NCI-H2107 treated with DMSO at 0.1 percent for 48 hours (cell line): ENCODE data around the gene LRRC17.
"Not testable (repeated sequence)": the region's sequence is repeated elsewhere in the genome, so short reads cannot be mapped to it uniquely, and the experiment has no call there.

Experiments used
- DNase-seq: peaks from one replicate; lab custom pipeline; 2025; ENCODE audit not compliant: unreplicated experiment; lab: John Stamatoyannopoulos, UW

Gene LRRC17

GRCh38 chr7:102942181-102942866 is 29.5 kb downstream of the LRRC17 start:
- no peak for DNase-seq

- DNase-seq = no peak
Measured at GRCh38 chr7:102942868-102943267, 30.1 kb downstream of the LRRC17 start.

- no peak for DNase-seq
Measured at GRCh38 chr7:102943423-102944169, 30.8 kb downstream of the LRRC17 start.

GRCh38 chr7:102944241-102944640 is 31.4 kb downstream of the LRRC17 start:
- DNase-seq = no peak

GRCh38 chr7:102951839-102952238 is 39.0 kb downstream of the LRRC17 start:
- DNase-seq = no peak

DNA sequence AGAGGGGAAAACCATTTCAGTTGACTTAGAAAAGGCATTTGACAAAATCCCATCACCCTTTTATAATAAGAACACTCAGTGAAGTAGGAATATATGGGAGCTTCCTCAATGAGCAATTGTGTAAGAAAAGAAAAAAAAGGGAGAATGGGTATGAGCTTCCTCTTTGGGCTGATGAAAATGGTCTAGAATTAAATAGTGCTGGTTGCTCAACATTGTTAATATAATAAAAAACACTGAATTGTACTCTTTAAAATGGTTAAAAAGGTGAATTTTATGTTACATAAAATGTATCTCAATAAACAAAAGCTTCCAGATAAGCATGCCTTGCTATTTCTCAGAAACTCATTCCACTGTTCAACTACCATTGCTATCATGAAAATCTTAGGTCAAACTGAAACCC is 40.6 kb downstream of the LRRC17 start:
- no peak for DNase-seq

- not testable (repeated sequence) for DNase-seq
Measured at GRCh38 chr7:102954359-102954758, 41.6 kb downstream of the LRRC17 start.

DNA sequence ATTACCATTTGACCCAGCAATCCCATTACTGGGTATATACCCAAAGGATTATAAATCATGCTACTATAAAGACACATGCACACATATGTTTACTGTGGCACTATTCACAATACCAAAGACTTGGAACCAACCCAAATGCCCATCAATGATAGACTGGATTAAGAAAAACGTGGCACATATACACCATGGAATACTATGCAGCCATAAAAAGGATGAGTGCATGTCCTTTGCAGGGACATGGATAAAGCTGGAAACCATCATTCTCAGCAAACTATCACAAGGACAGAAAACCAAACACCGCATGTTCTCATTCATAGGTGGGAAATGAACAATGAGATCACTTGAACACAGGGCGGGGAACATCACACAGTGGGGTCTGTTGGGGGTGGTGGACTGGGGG is 45.2 kb downstream of the LRRC17 start:
- DNase-seq = not testable (repeated sequence)

DNA sequence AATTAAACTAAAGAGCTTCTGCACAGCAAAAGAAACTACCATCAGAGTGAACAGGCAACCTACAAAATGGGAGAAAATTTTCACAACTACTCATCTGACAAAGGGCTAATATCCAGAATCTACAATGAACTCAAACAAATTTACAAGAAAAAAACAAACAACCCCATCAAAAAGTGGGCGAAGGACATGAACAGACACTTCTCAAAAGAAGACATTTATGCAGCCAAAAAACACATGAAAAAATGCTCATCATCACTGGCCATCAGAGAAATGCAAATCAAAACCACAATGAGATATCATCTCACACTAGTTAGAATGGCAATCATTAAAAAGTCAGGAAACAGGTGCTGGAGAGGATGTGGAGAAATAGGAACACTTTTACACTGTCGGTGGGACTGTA is 49.2 kb downstream of the LRRC17 start:
- not testable (repeated sequence) for DNase-seq

- no peak for DNase-seq
Measured at GRCh38 chr7:102966465-102966864, 53.7 kb downstream of the LRRC17 start.

DNA sequence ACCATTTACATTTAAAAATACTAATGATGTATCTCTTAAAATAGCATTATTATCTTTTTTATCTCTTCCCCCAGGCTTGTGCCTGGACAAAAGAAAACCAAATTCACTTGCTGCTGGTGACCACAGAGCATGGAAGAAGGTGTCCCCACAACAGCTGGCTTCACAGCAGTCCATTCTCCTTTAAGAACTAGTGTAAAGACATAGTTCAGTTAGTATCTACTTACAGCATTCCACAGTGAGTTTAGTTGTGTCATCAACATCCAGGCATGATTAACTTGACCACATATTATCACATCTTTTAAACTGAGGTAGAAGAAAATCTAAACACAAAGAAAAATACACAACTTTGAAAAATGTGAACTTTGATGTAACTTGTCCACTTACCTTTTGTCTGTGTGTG is 55.0 kb downstream of the LRRC17 start:
- no peak for DNase-seq

DNA sequence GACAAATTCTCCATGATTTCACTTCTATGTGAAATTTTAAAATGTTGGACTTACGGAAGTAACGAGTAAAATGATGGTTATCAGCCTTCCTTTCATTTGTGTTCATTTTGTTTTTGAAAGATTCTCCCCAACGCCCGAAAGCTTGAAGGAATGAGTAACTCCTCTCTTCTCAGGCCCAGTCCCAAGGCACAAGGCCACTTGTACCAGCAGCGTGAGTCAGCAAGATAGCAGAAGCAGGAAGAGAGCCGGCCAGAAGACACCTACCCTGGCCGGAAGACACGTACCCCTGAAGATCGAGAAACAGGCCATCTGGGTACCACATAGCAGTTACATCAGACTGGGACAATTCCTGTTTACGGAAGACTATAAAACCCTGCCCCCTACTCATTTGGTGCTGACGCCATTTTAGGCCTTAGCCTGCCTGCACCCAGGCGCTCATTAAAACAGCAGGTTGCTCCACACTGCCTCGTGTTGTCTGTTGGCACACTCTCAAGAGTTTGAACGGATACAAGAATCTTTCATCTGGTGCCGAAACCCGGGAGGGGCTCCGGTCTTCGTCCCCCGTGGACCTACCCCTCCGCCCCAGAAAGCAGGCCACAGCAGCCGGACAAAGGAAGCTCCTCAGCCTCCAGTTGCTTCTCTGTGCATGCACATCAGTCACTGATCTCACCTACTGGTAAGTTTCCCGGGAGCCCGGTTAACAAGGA is 60.4 kb downstream of the LRRC17 start:
- DNase-seq = no peak

DNA sequence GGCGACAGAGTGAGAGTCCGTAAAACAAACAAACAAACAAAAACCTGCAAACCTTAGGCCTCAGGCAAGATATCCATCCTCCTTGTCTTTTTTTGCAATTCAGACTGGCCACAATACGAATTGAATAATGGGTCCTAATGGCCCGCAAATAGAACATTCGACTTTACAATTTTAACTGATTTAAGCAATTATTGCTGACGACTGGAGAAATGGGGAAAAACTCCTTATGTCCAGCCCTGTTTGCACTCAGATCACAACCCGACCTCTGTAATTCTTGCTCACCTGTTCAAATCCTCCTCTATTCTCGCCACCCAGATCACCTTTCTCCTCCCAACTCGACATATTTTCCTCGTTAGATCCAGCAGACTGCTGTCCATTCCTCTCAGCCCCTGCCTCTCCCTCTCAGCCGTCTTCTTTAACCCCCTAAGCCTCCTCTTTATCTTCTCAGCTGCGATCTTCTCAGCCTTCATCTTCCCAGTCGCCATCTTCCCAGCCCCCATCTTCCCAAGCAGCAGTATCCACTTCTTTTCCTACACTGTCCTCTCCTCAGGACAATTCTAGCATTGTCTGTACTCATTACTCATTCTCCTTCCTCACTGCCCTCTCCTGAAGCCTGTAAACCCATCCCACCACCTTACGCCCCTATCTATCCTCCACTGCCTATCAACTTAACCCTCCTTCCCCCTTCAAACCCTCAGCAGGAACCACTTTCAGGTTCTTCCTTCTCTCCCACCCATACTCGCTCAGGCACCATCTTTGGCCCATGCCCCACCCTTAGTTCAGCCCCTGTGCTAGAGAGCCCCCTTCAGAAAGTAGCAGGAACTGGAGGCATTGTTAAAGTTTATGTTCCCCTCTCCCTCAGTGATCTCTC is 61.8 kb downstream of the LRRC17 start:
- DNase-seq = no peak

GRCh38 chr7:102975854-102976253 is 63.1 kb downstream of the LRRC17 start:
- no peak for DNase-seq

- no peak for DNase-seq
Measured at GRCh38 chr7:102976493-102976892, 63.7 kb downstream of the LRRC17 start.

DNA sequence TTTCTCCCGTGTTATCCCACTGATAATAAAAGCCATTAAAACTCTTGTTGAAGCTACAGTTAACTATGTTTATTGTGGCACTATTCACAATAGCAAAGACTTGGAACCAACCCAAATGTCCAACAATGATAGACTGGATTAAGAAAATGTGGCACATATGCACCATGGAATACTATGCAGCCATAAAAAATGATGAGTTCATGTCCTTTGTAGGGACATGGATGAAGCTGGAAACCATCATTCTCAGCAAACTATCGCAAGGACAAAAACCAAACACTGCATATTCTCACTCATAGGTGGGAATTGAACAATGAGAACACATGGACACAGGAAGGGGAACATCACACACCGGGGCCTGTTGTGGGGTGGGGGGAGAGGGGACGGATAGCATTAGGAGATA is 64.8 kb downstream of the LRRC17 start:
- not testable (repeated sequence) for DNase-seq

DNA sequence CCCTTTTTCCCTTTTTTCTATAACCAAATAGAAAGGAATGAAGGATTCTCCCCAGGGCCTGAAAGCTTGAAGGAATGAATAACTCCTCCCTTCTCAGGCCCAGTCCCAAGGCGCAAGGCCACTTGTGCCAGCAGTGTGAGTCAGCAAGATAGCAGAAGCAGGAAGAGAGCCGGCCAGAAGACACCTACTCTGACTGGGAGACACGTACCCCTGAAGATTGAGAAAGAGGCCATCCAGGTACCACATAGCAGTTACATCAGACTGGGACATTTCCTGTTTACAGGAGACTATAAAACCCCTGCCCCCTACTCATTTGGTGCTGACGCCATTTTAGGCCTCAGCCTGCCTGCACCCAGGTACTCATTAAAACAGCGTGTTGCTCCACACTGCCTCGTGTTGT is 65.5 kb downstream of the LRRC17 start:
- DNase-seq = no peak

- DNase-seq = no peak
Measured at GRCh38 chr7:102979670-102980069, 66.9 kb downstream of the LRRC17 start.

GRCh38 chr7:102981451-102981850 is 68.7 kb downstream of the LRRC17 start:
- DNase-seq = no peak

DNA sequence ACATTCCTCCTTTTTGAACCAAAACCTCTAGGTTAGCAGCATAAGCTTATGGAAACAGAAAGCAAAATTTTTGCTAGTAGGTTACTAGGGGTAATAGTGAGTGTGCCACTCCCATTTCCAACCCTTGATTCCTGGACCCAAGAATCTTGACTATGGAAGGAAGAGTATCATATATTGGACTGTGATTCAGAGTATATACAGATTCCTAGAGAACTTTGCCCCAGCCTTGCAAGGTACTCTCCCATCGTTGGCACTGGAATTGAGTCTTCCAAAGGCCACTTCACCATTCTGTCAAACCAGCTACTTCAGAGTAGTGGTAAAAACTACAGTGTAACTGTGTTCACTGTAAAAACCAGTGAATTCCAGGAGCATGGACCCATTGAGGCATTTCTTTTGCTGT is 69.4 kb downstream of the LRRC17 start:
- DNase-seq = no peak

- no peak for DNase-seq
Measured at GRCh38 chr7:102983602-102984001, 70.8 kb downstream of the LRRC17 start.
